H1 (cell line): Measurements from ENCODE around the gene RERGL. TPM values are rescaled to one million over a fixed set of nuclear protein-coding genes. Genes with fewer than 3 reads are reported as not detected.

ENCODE experiments used
- CTCF ChIA-PET: fragments of 300-600 bp; sonication (Branson Sonifier 250); formaldehyde crosslinking; loops from one replicate; lab custom pipeline; 2021; ENCODE audit not compliant: partially characterized antibody; lab: Charles Lee
- POLR2A ChIA-PET: fragments of 300-600 bp; sonication (Branson Sonifier 250); formaldehyde crosslinking; loops from one replicate; lab custom pipeline; 2021; ENCODE audit warnings: inconsistent platforms; ENCODE audit not compliant: partially characterized antibody; lab: Charles Lee
- DNase-seq, 2 experiments: peaks; one replicate each; pipeline versions ENCODE4 v3.0.0 to v3.0.0-alpha.2; 2010 to 2022; ENCODE audit warnings: low spot score in 2 of 2, low read depth in 1 of 2, mixed read lengths in 1 of 2
- FAIRE-seq: peaks from 2 replicates; lab custom pipeline; 2011; peaks lifted over from hg19 to GRCh38; lab: Jason Lieb, UNC
- H2AFZ ChIP-seq: 2 replicates; pipeline ENCODE4 v1.8.1; 2012; ENCODE audit warnings: low read length, inconsistent platforms
- H2AK5ac ChIP-seq: 2 replicates; pipeline ENCODE4 v1.6.1; 2013; ENCODE audit warnings: low read depth, low read length
- H2BK120ac ChIP-seq: replicated peaks from 2 replicates; pipeline ENCODE3; 2013; ENCODE audit warnings: low read depth, low read length, inconsistent platforms
- H2BK12ac ChIP-seq: 2 replicates; pipeline ENCODE4 v1.6.1; 2013; ENCODE audit warnings: low read depth, low read length
- H2BK15ac ChIP-seq: 2 replicates; pipeline ENCODE4 v1.6.1; 2013; ENCODE audit warnings: low read length
- H2BK20ac ChIP-seq: 2 replicates; pipeline ENCODE4 v1.6.1; 2013; ENCODE audit warnings: low read length
- H2BK5ac ChIP-seq: 2 replicates; pipeline ENCODE4 v1.6.1; 2013; ENCODE audit warnings: low read depth, low read length
- H3K14ac ChIP-seq: 2 replicates; pipeline ENCODE4 v1.6.1; 2013; ENCODE audit warnings: inconsistent platforms; ENCODE audit not compliant: insufficient read length
- H3K18ac ChIP-seq: 2 replicates; pipeline ENCODE4 v1.6.1; 2013; ENCODE audit warnings: low read length; ENCODE audit errors: extremely low read depth
- H3K23ac ChIP-seq: 2 replicates; pipeline ENCODE4 v1.6.1; 2013; ENCODE audit warnings: inconsistent platforms; ENCODE audit not compliant: insufficient read length
- H3K23me2 ChIP-seq: 2 replicates; pipeline ENCODE4 v1.6.1; 2013; ENCODE audit warnings: low read depth, low read length
- H3K27ac ChIP-seq: 2 replicates; pipeline ENCODE4 v1.6.1; 2011; ENCODE audit warnings: low read depth, low read length, inconsistent platforms
- H3K27me3 ChIP-seq, 4 experiments: replicated peaks in 1 of 4; 1 replicate in 1 of 4; 2 replicates in 3 of 4; pipeline versions ENCODE4 v1.6.1 to v1.8.1; 2011 to 2013; ENCODE audit warnings: low read length in 3 of 4, mild to moderate bottlenecking in 3 of 4, inconsistent platforms in 2 of 4, mixed read lengths in 2 of 4, moderate library complexity in 1 of 4; ENCODE audit not compliant: control insufficient read depth in 3 of 4, insufficient read depth in 3 of 4; ENCODE audit errors: extremely low read depth in 1 of 4
- H3K36me3 ChIP-seq, 4 experiments: 2 replicates each; pipeline versions ENCODE4 v1.6.1 to v1.8.1; 2011 to 2013; ENCODE audit warnings: mild to moderate bottlenecking in 4 of 4, low read length in 3 of 4, moderate library complexity in 2 of 4, control low read depth in 1 of 4, inconsistent platforms in 1 of 4; ENCODE audit not compliant: insufficient read depth in 4 of 4, control insufficient read depth in 2 of 4
- H3K4ac ChIP-seq: replicated peaks from 2 replicates; pipeline ENCODE3; 2013; ENCODE audit warnings: low read length, low read depth, mixed read lengths, inconsistent platforms; ENCODE audit not compliant: insufficient read length
- H3K4me1 ChIP-seq, 4 experiments: replicated peaks in 1 of 4; 1 replicate in 1 of 4; 2 replicates in 3 of 4; pipeline versions ENCODE4 v1.6.1 to v1.8.1; 2011 to 2013; ENCODE audit warnings: low read length in 3 of 4, inconsistent platforms in 2 of 4, mixed read lengths in 1 of 4; ENCODE audit not compliant: insufficient read depth in 4 of 4, control insufficient read depth in 3 of 4
- H3K4me2 ChIP-seq, 2 experiments: 2 replicates each; pipeline versions ENCODE4 v1.6.1 to v1.8.1; 2011 to 2013; ENCODE audit warnings: low read depth in 2 of 2, low read length in 2 of 2, control low read depth in 1 of 2, inconsistent platforms in 1 of 2, mild to moderate bottlenecking in 1 of 2; ENCODE audit not compliant: insufficient read depth in 1 of 2
- H3K4me3 ChIP-seq, 4 experiments: fragments of 200-600, 300-600 bp in 1 of 4; sonication (generic), shearing (Covaris generic), sonication (Bioruptor Twin) in 1 of 4; 2 replicates each; pipeline versions ENCODE4 v1.5.1 to v1.8.1; 2011 to 2016; ENCODE audit warnings: low read length in 4 of 4, low read depth in 3 of 4, control low read depth in 2 of 4, inconsistent platforms in 2 of 4, mild to moderate bottlenecking in 2 of 4, mixed read lengths in 1 of 4, moderate library complexity in 1 of 4; ENCODE audit not compliant: insufficient read depth in 2 of 4; ENCODE audit errors: extremely low read depth in 1 of 4
- H3K56ac ChIP-seq: replicated peaks from 2 replicates; pipeline ENCODE3; 2013; ENCODE audit warnings: low read depth, mild to moderate bottlenecking, mixed read lengths, low read length, inconsistent platforms; ENCODE audit not compliant: insufficient read length
- H3K79me1 ChIP-seq: 2 replicates; pipeline ENCODE4 v1.6.1; 2013; ENCODE audit warnings: low read depth, low read length, control low read depth
- H3K79me2 ChIP-seq, 2 experiments: 2 replicates each; pipeline versions ENCODE4 v1.6.1 to v1.8.1; 2012 to 2013; ENCODE audit warnings: low read length in 2 of 2, mild to moderate bottlenecking in 2 of 2, inconsistent platforms in 1 of 2; ENCODE audit not compliant: insufficient read depth in 2 of 2, control insufficient read depth in 1 of 2
- H3K9ac ChIP-seq, 4 experiments: replicated peaks in 1 of 4; 1 replicate in 1 of 4; 2 replicates in 3 of 4; pipeline versions ENCODE4 v1.6.1 to v1.8.1; 2011 to 2013; ENCODE audit warnings: low read depth in 3 of 4, low read length in 3 of 4, control low read depth in 2 of 4, mild to moderate bottlenecking in 2 of 4, moderate library complexity in 2 of 4, inconsistent platforms in 1 of 4; ENCODE audit errors: extremely low read depth in 1 of 4
- H3K9me3 ChIP-seq, 2 experiments: 2 replicates each; pipeline versions ENCODE4 v1.6.1 to v1.8.1; 2012 to 2013; ENCODE audit warnings: mild to moderate bottlenecking in 2 of 2, moderate library complexity in 2 of 2, control low read depth in 1 of 2, inconsistent platforms in 1 of 2, low read depth in 1 of 2, low read length in 1 of 2, mixed read lengths in 1 of 2; ENCODE audit not compliant: insufficient read depth in 2 of 2
- H4K20me1 ChIP-seq, 2 experiments: replicated peaks in 1 of 2; 2 replicates each; pipeline versions ENCODE3 to v1.8.1; 2011 to 2013; ENCODE audit warnings: inconsistent platforms in 2 of 2, low read length in 2 of 2, mild to moderate bottlenecking in 1 of 2; ENCODE audit not compliant: insufficient read depth in 2 of 2, control insufficient read depth in 1 of 2
- H4K5ac ChIP-seq: 2 replicates; pipeline ENCODE4 v1.6.1; 2013; ENCODE audit warnings: low read length, low read depth, mixed read lengths, inconsistent platforms; ENCODE audit not compliant: insufficient read length
- H4K8ac ChIP-seq: 2 replicates; pipeline ENCODE4 v1.8.0; 2013; ENCODE audit warnings: mild to moderate bottlenecking, moderate library complexity, low read length, inconsistent platforms; ENCODE audit not compliant: insufficient read depth; ENCODE audit errors: extremely low read depth
- H4K91ac ChIP-seq: replicated peaks from 2 replicates; pipeline ENCODE3; 2013; ENCODE audit warnings: low read length, mixed read lengths, inconsistent platforms; ENCODE audit not compliant: insufficient read length
- CHD1 ChIP-seq: IDR thresholded peaks from 2 replicates; pipeline ENCODE4 v1.6.1; 2012; ENCODE audit warnings: low read depth, low read length, improper control_type of control experiment
- EZH2 ChIP-seq: fragments of 200-600 bp; sonication (generic); IDR thresholded peaks from 2 replicates; pipeline ENCODE4 v1.7.1; 2012; ENCODE audit warnings: low read depth, mild to moderate bottlenecking, moderate library complexity, low read length, inconsistent platforms; ENCODE audit not compliant: severe bottlenecking
- FOSL1 ChIP-seq: IDR thresholded peaks from 2 replicates; pipeline ENCODE4 v1.6.1; 2011; ENCODE audit warnings: mild to moderate bottlenecking, low read depth, low read length, moderate library complexity; ENCODE audit not compliant: insufficient read depth
- JUN ChIP-seq: IDR thresholded peaks from 2 replicates; pipeline ENCODE4 v1.6.1; 2011; ENCODE audit warnings: low read depth, mild to moderate bottlenecking, improper control_type of control experiment, low read length
- RBBP5 ChIP-seq: IDR thresholded peaks from 2 replicates; pipeline ENCODE4 v1.7.1; 2012; ENCODE audit warnings: low read depth, mild to moderate bottlenecking, inconsistent platforms, low read length, moderate library complexity, borderline replicate concordance
- SIX5 ChIP-seq: IDR thresholded peaks from 2 replicates; pipeline ENCODE4 v1.6.1; 2011; ENCODE audit warnings: mild to moderate bottlenecking, low read depth, low read length
- SP4 ChIP-seq: IDR thresholded peaks from 2 replicates; pipeline ENCODE4 v1.6.1; 2012; ENCODE audit warnings: low read length, inconsistent platforms
- TBP ChIP-seq: IDR thresholded peaks from 2 replicates; pipeline ENCODE4 v1.6.1; 2011; ENCODE audit warnings: low read depth, low read length, improper control_type of control experiment
- WGBS, 2 experiments: shearing (Covaris generic) in 1 of 2; methylation state at CpG; one replicate each; pipeline versions ENCODE4 v1.1.6 to v1.1.7; 2013 to 2015; ENCODE audit warnings: low lambda C conversion rate in 2 of 2, mixed read lengths in 2 of 2, inconsistent platforms in 1 of 2, low coverage in 1 of 2, missing lambda C conversion rate in 1 of 2; ENCODE audit not compliant: insufficient replicate concordance in 2 of 2, insufficient coverage in 1 of 2, insufficient read length in 1 of 2; ENCODE audit errors: extremely low coverage in 1 of 2, missing lambda C conversion rate in 1 of 2; 5-methylcytosine and 5-hydroxymethylcytosine counted together
- polyA plus RNA-seq, 7 experiments: library from polyadenylated mRNA; depleted of rRNA in 3 of 7; stranded (reverse) in 5 of 7; unstranded in 2 of 7; fragments of >200 nt in 5 of 7; fragments of 200-250 nt in 2 of 7; gene quantifications; 1 replicate in 5 of 7; 2 replicates in 1 of 7; 4 replicates in 1 of 7; pipeline versions ENCODE4 v1.2.1 to v1.2.3, GENCODE V29; 2011 to 2013; ENCODE audit warnings: missing spikeins in 2 of 7, mixed read lengths in 2 of 7
- total RNA-seq: library from RNA; stranded (reverse); fragmentation: NEBNext Ultra II Directional; extraction: Animal tissue kit (Norgen Biotek cat#: 25700); gene quantifications from 2 replicates; pipeline ENCODE4 v1.2.1, GENCODE V29; 2021
- TF ChIP-seq, protein P1 (sequence below): IDR thresholded peaks from 2 replicates; pipeline ENCODE4 v1.6.1; 2012; ENCODE audit warnings: low read length, inconsistent platforms

Gene RERGL
- total and polyA plus RNA-seq, 2 of the 8 experiments (the other 6 are each of a cell fraction or from before 2014, with no cell fraction given): not detected

GRCh38 chr12:18120899-18121298, 30.9 kb upstream of the RERGL start:
- Histone ChIP-seq H2BK120ac (no peak overlapping the region), H2BK5ac (no peak overlapping the region), H3K56ac (no peak overlapping the region), H2AFZ (no peak overlapping the region), H3K27ac (no peak overlapping the region), H3K18ac (no peak overlapping the region), H3K4me3 (no peak overlapping the region), H3K36me3 (no peaks in the 10 kb centered on the region), H4K91ac (no peak overlapping the region), H3K79me2 (no peaks in the 10 kb centered on the region), H3K14ac (no peak overlapping the region), H4K5ac (no peak overlapping the region), H3K23ac (no peak overlapping the region), H3K4ac (no peak overlapping the region), H3K4me1 (no peaks in the 10 kb centered on the region), H3K23me2 (no peaks in the 10 kb centered on the region), H4K8ac (no peak overlapping the region), H3K27me3 (no peaks in the 10 kb centered on the region), H3K4me2 (no peak overlapping the region), H3K79me1 (no peaks in the 10 kb centered on the region), H2BK12ac (no peak overlapping the region), H3K9me3 (peaks cover 0 to 4% of the 10 kb centered on the region in 2 experiments; a peak in 2 of 4 replicates), H4K20me1 (no peaks in the 10 kb centered on the region), H2AK5ac (no peak overlapping the region), H2BK15ac (no peak overlapping the region), H3K9ac (no peak overlapping the region), H2BK20ac (no peak overlapping the region)
- 93% methylated on average over 1 of the region's 1 CpG; no CpG with 5 or more reads in 1 of the 2 experiments for WGBS, 2 experiments
- no peak for DNase-seq
- TF ChIP-seq JUN (no peak), FOSL1 (no peak), EZH2 (no peak), SP4 (no peak), SIX5 (no peak), CHD1 (no peak), RBBP5 (no peak), TBP (no peak)
- TF ChIP-seq, protein P1, sequence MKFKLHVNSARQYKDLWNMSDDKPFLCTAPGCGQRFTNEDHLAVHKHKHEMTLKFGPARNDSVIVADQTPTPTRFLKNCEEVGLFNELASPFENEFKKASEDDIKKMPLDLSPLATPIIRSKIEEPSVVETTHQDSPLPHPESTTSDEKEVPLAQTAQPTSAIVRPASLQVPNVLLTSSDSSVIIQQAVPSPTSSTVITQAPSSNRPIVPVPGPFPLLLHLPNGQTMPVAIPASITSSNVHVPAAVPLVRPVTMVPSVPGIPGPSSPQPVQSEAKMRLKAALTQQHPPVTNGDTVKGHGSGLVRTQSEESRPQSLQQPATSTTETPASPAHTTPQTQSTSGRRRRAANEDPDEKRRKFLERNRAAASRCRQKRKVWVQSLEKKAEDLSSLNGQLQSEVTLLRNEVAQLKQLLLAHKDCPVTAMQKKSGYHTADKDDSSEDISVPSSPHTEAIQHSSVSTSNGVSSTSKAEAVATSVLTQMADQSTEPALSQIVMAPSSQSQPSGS: no peak
- ChIA-PET POLR2A (no interaction called here), CTCF (no interaction called here)
- no peak for FAIRE-seq
